A673 (cell line): ENCODE results near the gene CCDC197.

Experiments used
- CTCF ChIP-seq: fragments of 300-800, 200-600 bp; sonication (generic); conservative IDR thresholded peaks from 2 replicates; pipeline ENCODE4 v1.5.1; 2017; ENCODE audit warnings: low read depth, mild to moderate bottlenecking, antibody characterized with exemption, low read length, moderate library complexity, mixed read lengths
- EZH2 ChIP-seq: fragments of 200-600 bp; sonication (generic); IDR thresholded peaks from 2 replicates; pipeline ENCODE4 v1.6.1; 2017; ENCODE audit warnings: borderline replicate concordance, low read depth, mild to moderate bottlenecking, mixed read lengths, antibody characterized with exemption, low read length; ENCODE audit not compliant: poor library complexity, severe bottlenecking

- TF ChIP-seq CTCF (no peak), EZH2 (no peak)
These were observed 9.2 kb upstream of the CCDC197 start for GRCh38 chr14:93987815-93988476.
